Vein endothelial cell (primary cell): Measurements from ENCODE around the gene IGFBP7. TPM values are rescaled to one million over a fixed set of nuclear protein-coding genes. Genes with fewer than 3 reads are reported as not detected.

Experiments used
- small RNA-seq: library from RNA; depleted of rRNA; stranded (forward); fragments of <200 nt; gene quantifications from one replicate; pipeline ENCODE3, GENCODE V24; 2012
- total RNA-seq: library from RNA; depleted of rRNA; stranded (reverse); fragments of >200 nt; gene quantifications from 2 replicates; pipeline ENCODE4 v1.2.3, GENCODE V29; 2012

Gene IGFBP7
- total RNA-seq: 307 and 834 TPM in 2 replicates

GRCh38 chr4:57109847-57110639, at the start of gene IGFBP7:
IGFBP7 (minus strand) TSS chr4:57110385; CDS start chr4:57110351, 34 bp downstream.

Small RNA genes within 50 kb of the gene (small RNA-seq; reads per million reads assigned to genes)
- gene RNU6-998P: not detected

Other genes with a start within 250 kb of the IGFBP7 start
- 58.5 and 68.0 TPM in 2 replicates for gene REST, start 202.5 kb downstream of the IGFBP7 start, total RNA-seq
- 25.6 and 30.7 TPM in 2 replicates for gene NOA1, start 132.8 kb downstream of the IGFBP7 start, total RNA-seq
- 115 and 153 TPM in 2 replicates for gene POLR2B, start 131.5 kb downstream of the IGFBP7 start, total RNA-seq